ENCODE measurements around the gene BAD. TPM values are rescaled to one million over a fixed set of nuclear protein-coding genes. Genes with fewer than 3 reads are reported as not detected.

Gene BAD
- total RNA-seq, 2 experiments from 2014 or later = 23.7 to 24.2 TPM

DNA sequence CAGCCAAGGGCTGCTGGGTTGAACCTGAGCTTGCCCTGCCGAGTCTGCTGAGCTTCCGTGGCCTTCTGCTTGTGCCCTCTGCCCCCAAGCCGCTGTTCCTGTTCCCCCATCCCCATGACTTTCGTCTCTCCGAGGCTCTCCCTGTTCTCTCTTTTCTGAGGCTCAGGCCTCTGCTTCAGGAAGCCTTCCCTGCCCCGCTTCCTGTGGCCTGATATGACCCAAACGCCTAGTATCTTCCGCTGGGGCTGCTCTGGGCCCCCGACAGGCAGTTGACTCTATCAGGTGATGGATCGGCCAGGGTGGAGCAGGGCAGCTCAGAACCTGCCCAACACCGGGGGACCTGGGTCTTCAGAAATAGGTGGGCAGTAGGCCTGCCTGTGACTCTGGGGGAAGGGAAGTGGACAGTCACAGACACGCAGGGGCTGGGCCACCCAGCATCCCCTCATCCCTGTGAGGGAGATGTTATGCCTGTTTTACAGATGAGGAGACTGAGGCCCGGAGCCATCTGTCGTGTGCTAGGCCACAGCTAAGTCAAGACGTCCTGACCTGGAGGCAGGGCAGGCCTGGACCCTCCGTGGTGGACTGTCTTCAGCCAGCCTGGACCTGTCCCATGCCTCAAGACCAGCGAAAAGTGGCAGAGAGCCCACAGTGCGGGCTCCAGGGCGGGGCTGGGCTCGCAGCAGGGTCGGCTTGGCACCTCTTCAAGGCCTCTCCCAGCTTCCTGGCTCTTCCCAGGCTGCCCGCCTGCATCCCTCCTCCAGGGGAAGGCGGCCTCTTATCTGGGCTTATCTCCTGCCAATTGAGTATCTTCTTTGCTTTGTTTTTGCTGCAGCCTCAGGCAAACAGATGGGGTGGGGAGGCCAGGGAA lies 16.2 kb downstream of the BAD start:
- no peaks in the 10 kb centered on the region for H3K27me3 Mint-ChIP-seq
- H3K9me3 Mint-ChIP-seq = no peaks in the 10 kb centered on the region
- H3K27ac Mint-ChIP-seq = peak overlapping the region; percentile 95
- H3K4me3 Mint-ChIP-seq = peak overlapping the region; percentile 89
- H3K4me1 Mint-ChIP-seq (ENCODE audit: low read depth) = peaks cover 15% of the 10 kb centered on the region
- no peak for DNase-seq
- ChIA-PET CTCF (interaction anchor here (0.6 to 6.4 kb wide), 12 partner anchors 16 to 75 kb away, joined by 3 to 46 read pairs (median 4); partner anchors contain the start of genes BAD, CATSPERZ, ESRRA and PRDX5), POLR2A (interaction anchor here (0.8 to 4.1 kb wide), 12 partner anchors 16 to 83 kb away, joined by 3 to 36 read pairs (median 8); partner anchors contain the start of genes BAD, ESRRA, FERMT3 and FKBP2)
- intact Hi-C loops (cut with micrococcal nuclease) = no loop called here
- peaks cover 8% of the 10 kb centered on the region for H3K36me3 Mint-ChIP-seq

DNA sequence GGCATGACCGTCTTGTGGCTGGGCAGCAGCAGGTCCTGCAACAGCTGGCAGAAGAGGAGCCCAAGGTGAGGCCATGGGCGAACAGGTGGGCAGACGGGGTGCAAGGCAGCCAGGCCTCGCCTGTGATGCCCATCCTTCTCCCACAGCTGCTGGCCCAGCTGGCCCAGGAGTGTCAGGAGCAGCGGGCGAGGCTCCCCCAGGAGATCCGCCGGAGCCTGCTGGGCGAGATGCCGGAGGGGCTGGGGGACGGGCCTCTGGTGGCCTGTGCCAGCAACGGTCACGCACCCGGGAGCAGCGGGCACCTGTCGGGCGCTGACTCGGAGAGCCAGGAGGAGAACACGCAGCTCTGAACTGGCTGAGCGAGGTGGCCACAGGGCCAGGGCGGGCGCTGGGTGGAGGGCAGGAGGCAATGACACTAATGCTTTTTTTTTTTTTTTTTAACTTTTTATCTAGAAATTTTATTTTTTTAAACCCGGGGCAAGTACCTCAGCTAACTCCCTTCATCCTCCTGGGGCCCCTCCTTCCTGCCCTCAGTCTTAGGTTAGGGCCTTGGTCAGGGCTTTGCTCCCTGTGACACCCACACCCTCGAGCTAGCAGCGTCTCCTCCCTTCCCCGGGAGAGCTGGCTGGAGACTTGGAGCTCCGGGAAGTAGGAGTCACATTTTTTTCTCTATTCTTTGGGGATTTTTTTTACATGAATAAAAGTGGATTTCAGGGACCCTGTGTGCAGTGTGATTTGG lies 17.1 kb downstream of the BAD start:
- Mint-ChIP-seq H3K4me3 (no peak overlapping the region), H3K9me3 (no peaks in the 10 kb centered on the region), H3K36me3 (peaks cover 12% of the 10 kb centered on the region), H3K27ac (no peak overlapping the region), H3K27me3 (no peaks in the 10 kb centered on the region), H3K4me1 (ENCODE audit: low read depth) (peaks cover 15% of the 10 kb centered on the region)
- no peak for DNase-seq
- CTCF ChIA-PET = interaction anchor here (0.6 to 6.4 kb wide), 5 partner anchors 15 to 598 kb away, joined by 3 to 46 read pairs (median 3); partner anchors contain the start of gene CATSPERZ
- POLR2A ChIA-PET = interaction anchor here (0.6 to 3.5 kb wide), 3 partner anchors 22 to 1697 kb away, joined by 3 to 22 read pairs (median 5); partner anchors contain the start of genes PPP1R14B, PRDX5 and TRMT112
- intact Hi-C loops (cut with micrococcal nuclease) = no loop called here

DNA sequence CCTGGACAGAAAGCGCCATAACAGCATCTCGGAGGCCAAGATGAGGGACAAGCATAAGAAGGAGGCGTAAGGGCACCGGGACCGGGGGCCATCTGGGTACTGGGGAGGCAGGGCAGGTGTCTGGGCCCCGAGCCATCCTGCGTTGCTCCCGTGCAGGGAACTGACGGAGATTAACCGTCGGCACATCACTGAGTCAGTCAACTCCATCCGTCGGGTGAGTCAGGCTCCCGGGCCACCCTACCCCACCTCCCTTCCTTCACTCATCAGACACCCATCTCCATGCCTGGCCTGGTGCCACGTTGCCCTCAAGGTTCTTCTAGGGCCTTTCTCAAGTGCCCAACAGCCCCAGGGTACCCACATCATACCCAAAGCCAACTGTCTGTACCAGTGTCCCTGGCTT lies 18.1 kb downstream of the BAD start:
- H3K27me3 Mint-ChIP-seq = no peaks in the 10 kb centered on the region
- DNase-seq = no peak
- POLR2A ChIA-PET = no interaction called here
- H3K9me3 Mint-ChIP-seq = no peaks in the 10 kb centered on the region
- no peak overlapping the region for H3K27ac Mint-ChIP-seq
- no peak overlapping the region for H3K4me3 Mint-ChIP-seq
- CTCF ChIA-PET = interaction anchor here (1.3 to 1.9 kb wide), 2 partner anchors 12 to 16 kb away, joined by 4 to 7 read pairs; partner anchors contain the start of gene PLCB3
- peaks cover 13% of the 10 kb centered on the region for H3K36me3 Mint-ChIP-seq
- intact Hi-C loops (cut with micrococcal nuclease) = no loop called here
- peaks cover 11% of the 10 kb centered on the region for H3K4me1 Mint-ChIP-seq (ENCODE audit: low read depth)

DNA sequence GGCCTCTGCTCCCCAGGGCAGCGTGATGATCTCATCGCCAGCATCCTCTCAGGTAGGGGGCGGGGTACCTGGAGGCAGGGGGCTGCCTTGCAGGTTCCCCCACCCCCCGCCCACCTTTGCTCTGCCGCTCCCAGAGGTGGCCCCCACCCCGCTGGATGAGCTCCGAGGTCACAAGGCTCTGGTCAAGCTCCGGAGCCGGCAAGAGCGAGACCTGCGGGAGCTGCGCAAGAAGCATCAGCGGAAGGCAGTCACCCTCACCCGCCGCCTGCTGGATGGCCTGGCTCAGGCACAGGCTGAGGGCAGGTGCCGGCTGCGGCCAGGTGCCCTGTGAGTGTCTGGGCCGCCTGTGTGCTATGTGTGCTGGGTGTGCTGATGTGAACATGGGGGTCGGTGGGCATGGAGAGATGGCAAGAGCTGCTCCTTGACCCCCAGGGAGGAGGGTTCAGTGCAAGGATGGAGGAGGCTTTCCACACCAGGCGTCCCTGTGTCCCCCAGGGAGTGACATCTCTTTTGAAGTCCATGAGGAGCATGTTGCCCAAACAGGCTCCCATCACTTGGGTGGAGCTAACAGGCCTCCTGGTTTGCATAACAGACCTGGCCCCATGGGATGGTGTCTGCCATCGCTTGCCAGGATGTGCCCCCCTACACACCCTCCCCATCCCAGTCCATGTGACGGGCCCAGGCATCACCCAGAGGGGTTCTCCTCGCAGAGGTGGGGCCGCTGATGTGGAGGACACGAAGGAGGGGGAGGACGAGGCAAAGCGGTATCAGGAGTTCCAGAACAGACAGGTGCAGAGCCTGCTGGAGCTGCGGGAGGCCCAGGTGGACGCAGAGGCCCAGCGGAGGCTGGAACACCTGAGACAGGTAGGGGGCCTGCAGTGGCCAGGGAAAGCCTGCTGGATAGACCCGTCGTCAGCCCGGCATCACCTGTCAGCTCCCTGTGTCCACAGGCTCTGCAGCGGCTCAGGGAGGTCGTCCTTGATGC lies 19.0 kb downstream of the BAD start:
- DNase-seq = no peak
- Mint-ChIP-seq H3K36me3 (peaks cover 13% of the 10 kb centered on the region), H3K9me3 (no peaks in the 10 kb centered on the region), H3K27ac (no peak overlapping the region), H3K4me3 (no peak overlapping the region), H3K27me3 (no peaks in the 10 kb centered on the region), H3K4me1 (ENCODE audit: low read depth) (peaks cover 11% of the 10 kb centered on the region)
- intact Hi-C loops (cut with micrococcal nuclease) = no loop called here
- CTCF ChIA-PET = interaction anchor here (1.0 to 1.9 kb wide), 4 partner anchors 11 to 36 kb away, joined by 3 to 7 read pairs (median 4); partner anchors contain the start of genes PLCB3 and PPP1R14B
- POLR2A ChIA-PET = no interaction called here

DNA sequence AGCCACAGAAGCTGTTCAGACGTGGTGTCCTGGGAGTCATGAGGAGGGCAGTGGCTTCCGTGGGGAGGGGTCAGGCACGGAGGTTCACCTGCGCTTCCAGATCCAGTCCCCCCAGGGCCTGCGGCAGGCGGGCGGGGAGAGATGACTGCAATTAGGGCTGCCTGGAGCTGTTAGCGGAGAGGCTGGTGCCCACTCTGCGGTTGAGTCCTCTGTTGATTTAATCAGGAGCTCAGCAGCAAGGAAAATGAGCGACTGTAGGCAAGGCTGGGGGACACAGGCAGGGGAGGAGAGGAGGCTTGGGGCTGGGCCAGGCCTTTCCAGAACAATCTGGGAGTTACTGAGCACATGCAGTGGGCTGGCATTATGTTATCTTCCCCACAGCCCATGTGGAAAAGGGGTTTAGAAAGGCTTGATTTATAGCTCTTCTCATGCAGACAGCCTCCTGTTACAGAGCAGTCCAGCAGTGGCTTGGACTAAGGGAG lies 20.1 kb downstream of the BAD start:
- CTCF ChIA-PET = interaction anchor here (0.9 to 1.9 kb wide), 3 partner anchors 14 to 36 kb away, joined by 3 to 7 read pairs (median 3); partner anchors contain the start of genes CATSPERZ, PLCB3 and PPP1R14B
- no peak for DNase-seq
- Mint-ChIP-seq H3K36me3 (peaks cover 12% of the 10 kb centered on the region), H3K4me1 (ENCODE audit: low read depth) (peaks cover 18% of the 10 kb centered on the region), H3K27ac (no peak overlapping the region), H3K4me3 (no peak overlapping the region), H3K9me3 (no peaks in the 10 kb centered on the region), H3K27me3 (no peaks in the 10 kb centered on the region)
- intact Hi-C loops (cut with micrococcal nuclease) = no loop called here
- POLR2A ChIA-PET = interaction anchor here (0.8 kb wide), 1 partner anchor 10 kb away, joined by 3 read pairs; no protein-coding TSS in a partner anchor

DNA sequence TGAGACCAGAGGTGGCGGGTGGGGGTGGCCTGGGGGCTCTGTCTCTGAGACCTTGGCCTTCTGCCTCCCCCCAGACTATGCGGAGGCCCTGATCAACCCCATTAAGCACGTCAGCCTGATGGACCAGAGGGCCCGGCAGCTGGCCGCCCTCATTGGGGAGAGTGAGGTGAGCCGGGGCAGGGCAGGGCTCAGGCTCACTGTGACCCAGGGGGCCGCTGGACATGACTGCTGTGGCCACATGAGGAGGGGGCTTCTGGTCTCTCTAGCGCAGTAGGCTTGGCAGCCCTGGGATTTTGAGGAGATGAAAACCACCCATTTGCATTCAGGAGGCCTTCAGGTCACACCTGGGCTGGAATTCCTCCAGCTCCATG lies 20.5 kb downstream of the BAD start:
- peaks cover 13% of the 10 kb centered on the region for H3K36me3 Mint-ChIP-seq
- CTCF ChIA-PET = interaction anchor here (0.9 to 1.5 kb wide), 2 partner anchors 18 to 37 kb away, joined by 3 read pairs; partner anchors contain the start of genes CATSPERZ and PPP1R14B
- no peak for DNase-seq
- no peaks in the 10 kb centered on the region for H3K9me3 Mint-ChIP-seq
- H3K27ac Mint-ChIP-seq = no peak overlapping the region
- no peaks in the 10 kb centered on the region for H3K27me3 Mint-ChIP-seq
- POLR2A ChIA-PET = interaction anchor here (0.8 kb wide), 1 partner anchor 9 kb away, joined by 3 read pairs; no protein-coding TSS in a partner anchor
- intact Hi-C loops (cut with micrococcal nuclease) = no loop called here
- H3K4me3 Mint-ChIP-seq = no peak overlapping the region
- H3K4me1 Mint-ChIP-seq (ENCODE audit: low read depth) = peaks cover 18% of the 10 kb centered on the region

DNA sequence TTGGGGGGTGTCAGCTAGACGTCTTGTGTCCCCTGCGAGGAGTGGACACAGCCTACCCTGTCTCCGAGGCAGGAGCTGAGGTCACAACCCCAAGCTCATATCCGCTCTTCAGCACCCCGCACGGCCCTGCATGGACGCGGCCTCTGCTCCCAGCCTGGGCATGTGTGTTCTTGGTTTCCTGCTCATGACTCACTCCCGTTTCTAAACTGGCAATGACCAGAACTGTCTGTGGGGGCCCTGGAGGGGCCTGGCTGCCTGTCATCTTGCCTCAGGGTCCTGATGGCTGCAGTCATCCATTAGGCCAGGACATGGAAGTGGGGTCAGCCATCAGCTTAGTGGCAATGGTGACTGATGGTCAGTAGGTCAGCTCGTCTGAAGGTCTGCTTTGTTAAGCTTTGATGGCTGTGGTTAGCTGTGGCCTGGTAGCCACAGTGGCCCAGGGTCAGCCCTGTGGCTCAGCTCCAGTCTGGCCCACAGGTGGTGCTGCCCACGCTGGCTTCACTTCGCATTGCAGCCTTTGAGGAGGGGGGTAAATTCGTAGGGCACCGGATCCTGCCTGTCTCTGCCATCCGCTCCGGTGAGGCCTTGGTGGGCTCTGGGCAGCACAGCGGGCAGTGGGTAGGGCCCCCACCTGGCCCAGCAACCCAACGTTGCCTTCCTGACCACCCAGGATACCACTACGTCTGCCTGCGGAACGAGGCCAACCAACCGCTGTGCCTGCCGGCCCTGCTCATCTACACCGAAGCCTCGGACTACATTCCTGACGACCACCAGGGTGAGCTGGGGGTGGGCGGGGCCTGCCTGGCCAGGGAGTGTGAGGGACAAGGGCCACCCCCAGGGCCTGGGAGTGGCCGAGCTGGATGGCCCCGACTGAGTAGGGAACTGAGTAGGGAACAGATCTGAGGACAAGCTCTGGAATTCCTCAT lies 21.2 kb downstream of the BAD start:
- no peak overlapping the region for H3K4me3 Mint-ChIP-seq
- H3K4me1 Mint-ChIP-seq (ENCODE audit: low read depth) = peaks cover 12% of the 10 kb centered on the region
- peaks cover 11% of the 10 kb centered on the region for H3K36me3 Mint-ChIP-seq
- CTCF ChIA-PET = interaction anchor here (0.9 to 1.5 kb wide), 2 partner anchors 17 to 37 kb away, joined by 3 read pairs; partner anchors contain the start of genes CATSPERZ and PPP1R14B
- H3K27me3 Mint-ChIP-seq = no peaks in the 10 kb centered on the region
- no peak for DNase-seq
- H3K9me3 Mint-ChIP-seq = no peaks in the 10 kb centered on the region
- H3K27ac Mint-ChIP-seq = no peak overlapping the region
- POLR2A ChIA-PET = interaction anchor here (0.8 kb wide), 1 partner anchor 9 kb away, joined by 3 read pairs; no protein-coding TSS in a partner anchor
- intact Hi-C loops (cut with micrococcal nuclease) = no loop called here

DNA sequence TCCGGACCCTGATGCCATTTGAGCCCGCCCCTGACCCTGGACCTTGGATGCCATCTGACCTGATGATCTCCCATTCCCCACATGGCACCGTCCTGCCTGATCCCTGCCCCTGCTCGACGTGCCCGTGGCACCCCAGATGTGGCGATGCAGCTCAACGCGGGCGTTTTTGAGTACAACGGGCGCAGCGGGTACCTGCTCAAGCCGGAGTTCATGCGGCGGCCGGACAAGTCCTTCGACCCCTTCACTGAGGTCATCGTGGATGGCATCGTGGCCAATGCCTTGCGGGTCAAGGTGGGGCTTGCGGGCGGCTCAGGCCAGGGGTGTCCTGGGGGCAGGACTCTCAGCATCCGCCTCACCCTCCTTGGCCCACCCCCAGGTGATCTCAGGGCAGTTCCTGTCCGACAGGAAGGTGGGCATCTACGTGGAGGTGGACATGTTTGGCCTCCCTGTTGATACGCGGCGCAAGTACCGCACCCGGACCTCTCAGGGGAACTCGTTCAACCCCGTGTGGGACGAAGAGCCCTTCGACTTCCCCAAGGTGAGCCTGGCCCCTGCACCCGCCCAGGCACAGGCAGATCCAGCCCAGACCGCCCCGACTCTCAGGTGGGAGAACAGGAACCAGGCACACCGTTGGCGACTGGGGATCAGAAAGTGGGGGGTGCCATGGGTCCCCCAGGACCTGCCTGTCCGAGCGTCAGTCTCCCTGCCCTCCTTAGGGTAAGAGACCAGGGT lies 22.0 kb downstream of the BAD start:
- POLR2A ChIA-PET = no interaction called here

DNA sequence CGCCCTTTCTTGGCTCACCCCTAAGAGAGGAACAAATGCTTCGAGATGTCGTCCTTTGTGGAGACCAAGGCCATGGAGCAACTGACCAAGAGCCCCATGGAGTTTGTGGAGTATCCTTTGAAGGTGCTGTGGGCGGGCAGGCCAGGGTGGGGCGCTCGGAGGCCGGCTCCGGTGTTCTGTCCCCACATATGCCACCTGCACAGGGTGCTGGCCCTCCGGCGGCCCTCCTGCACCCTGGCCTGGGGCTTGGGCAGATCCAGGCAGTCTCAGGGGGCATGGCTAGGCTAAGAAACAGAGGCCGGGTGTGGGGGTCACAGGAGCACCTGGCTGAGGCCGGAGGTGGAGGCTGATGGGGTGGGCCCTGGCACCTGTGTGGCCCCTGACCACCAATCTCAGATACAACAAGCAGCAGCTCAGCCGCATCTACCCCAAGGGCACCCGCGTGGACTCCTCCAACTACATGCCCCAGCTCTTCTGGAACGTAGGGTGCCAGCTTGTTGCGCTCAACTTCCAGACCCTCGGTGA lies 22.8 kb downstream of the BAD start:
- H3K9me3 Mint-ChIP-seq = no peaks in the 10 kb centered on the region
- peaks cover 15% of the 10 kb centered on the region for H3K36me3 Mint-ChIP-seq
- H3K27me3 Mint-ChIP-seq = no peaks in the 10 kb centered on the region
- ChIA-PET POLR2A (no interaction called here), CTCF (interaction anchor here (0.9 to 1.1 kb wide), 2 partner anchors 39 to 57 kb away, joined by 3 read pairs; no protein-coding TSS in a partner anchor)
- H3K4me1 Mint-ChIP-seq (ENCODE audit: low read depth) = peaks cover 8% of the 10 kb centered on the region
- H3K4me3 Mint-ChIP-seq = no peak overlapping the region
- intact Hi-C loops (cut with micrococcal nuclease) = no loop called here
- no peak overlapping the region for H3K27ac Mint-ChIP-seq
- DNase-seq = no peak

More for the DNA sequence above, 22.0 kb downstream of the BAD start:
- Mint-ChIP-seq H3K4me1 (ENCODE audit: low read depth) (peaks cover 8% of the 10 kb centered on the region), H3K27me3 (no peaks in the 10 kb centered on the region), H3K4me3 (no peak overlapping the region), H3K9me3 (no peaks in the 10 kb centered on the region), H3K36me3 (peaks cover 15% of the 10 kb centered on the region), H3K27ac (no peak overlapping the region)
- DNase-seq = no peak
- intact Hi-C loops (cut with micrococcal nuclease) = no loop called here
- CTCF ChIA-PET = interaction anchor here (0.9 to 1.5 kb wide), 3 partner anchors 16 to 58 kb away, joined by 3 read pairs; partner anchors contain the start of gene PPP1R14B

Measured in activated CD4-positive, alpha-beta memory T cell treated with anti-CD3 and anti-CD28 coated beads for 36 hours (primary cell).